Measurements from ENCODE around the gene AMACR. TPM values are rescaled to one million over a fixed set of nuclear protein-coding genes. Genes with fewer than 3 reads are reported as not detected.

The AMACR gene
- total and polyA plus RNA-seq, 2 experiments from 2014 or later: 68.6 to 92.4 TPM

DNA sequence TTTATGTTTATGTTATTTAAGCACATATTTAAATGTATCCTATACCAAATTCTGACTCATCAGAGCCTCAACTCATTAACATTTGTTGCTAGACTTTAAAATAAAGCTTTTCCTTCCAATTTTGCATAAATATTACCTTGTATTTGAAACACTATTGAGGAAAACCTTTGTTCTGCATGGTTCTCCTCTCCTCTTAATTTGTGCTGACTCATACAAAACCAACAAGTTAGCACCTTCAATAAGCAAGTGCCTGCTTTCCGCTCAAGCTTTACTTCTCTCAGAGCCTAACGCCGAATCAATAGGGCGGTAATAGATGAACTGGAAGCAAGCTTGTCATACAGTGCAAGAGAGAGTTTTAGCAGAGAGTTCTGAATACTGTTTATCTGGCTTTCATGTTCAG is 7.9 kb downstream of the AMACR start:
- no peak overlapping the region for H3K27ac ChIP-seq
- peaks cover 20% of the 10 kb centered on the region for H3K79me2 ChIP-seq
- no peaks in the 10 kb centered on the region for H3K9me3 ChIP-seq (ENCODE audit: low read depth)
- H3K4me3 ChIP-seq: no peak overlapping the region
- no peak for DNase-seq (ENCODE audit: low spot score)
- H3K4me2 ChIP-seq: no peak overlapping the region
- H3K9me2 ChIP-seq (replicated peaks; ENCODE audit: insufficient read depth): no peaks in the 10 kb centered on the region
- H3K4me1 ChIP-seq (ENCODE audit: insufficient read depth): peaks cover 4% of the 10 kb centered on the region
- no peaks in the 10 kb centered on the region for H3K36me3 ChIP-seq (replicated peaks; ENCODE audit: insufficient read depth, low read depth)
- no peak for TF ChIP-seq EZH2 (IDR thresholded peaks at IDR 0.05; ENCODE audit: borderline replicate concordance)
- TF ChIP-seq EZH2phosphoT487 (IDR thresholded peaks at IDR 0.05; ENCODE audit: low read depth, severe bottlenecking, unreplicated experiment): no peak
- TF ChIP-seq, protein P1, sequence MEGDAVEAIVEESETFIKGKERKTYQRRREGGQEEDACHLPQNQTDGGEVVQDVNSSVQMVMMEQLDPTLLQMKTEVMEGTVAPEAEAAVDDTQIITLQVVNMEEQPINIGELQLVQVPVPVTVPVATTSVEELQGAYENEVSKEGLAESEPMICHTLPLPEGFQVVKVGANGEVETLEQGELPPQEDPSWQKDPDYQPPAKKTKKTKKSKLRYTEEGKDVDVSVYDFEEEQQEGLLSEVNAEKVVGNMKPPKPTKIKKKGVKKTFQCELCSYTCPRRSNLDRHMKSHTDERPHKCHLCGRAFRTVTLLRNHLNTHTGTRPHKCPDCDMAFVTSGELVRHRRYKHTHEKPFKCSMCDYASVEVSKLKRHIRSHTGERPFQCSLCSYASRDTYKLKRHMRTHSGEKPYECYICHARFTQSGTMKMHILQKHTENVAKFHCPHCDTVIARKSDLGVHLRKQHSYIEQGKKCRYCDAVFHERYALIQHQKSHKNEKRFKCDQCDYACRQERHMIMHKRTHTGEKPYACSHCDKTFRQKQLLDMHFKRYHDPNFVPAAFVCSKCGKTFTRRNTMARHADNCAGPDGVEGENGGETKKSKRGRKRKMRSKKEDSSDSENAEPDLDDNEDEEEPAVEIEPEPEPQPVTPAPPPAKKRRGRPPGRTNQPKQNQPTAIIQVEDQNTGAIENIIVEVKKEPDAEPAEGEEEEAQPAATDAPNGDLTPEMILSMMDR (IDR thresholded peaks at IDR 0.05; ENCODE audit: poor library complexity): no peak
- H2AFZ ChIP-seq: no peak overlapping the region
- H3K27me3 ChIP-seq: no peaks in the 10 kb centered on the region
- no peaks in the 10 kb centered on the region for H4K20me1 ChIP-seq (ENCODE audit: insufficient read depth, poor library complexity, severe bottlenecking)
- 95% methylated on average over 4 of the region's 4 CpGs for WGBS (ENCODE audit: low lambda C conversion rate, missing lambda C conversion rate)

- TF ChIP-seq EZH2phosphoT487 (IDR thresholded peaks at IDR 0.05; ENCODE audit: low read depth, severe bottlenecking, unreplicated experiment) (no peak), EZH2 (IDR thresholded peaks at IDR 0.05; ENCODE audit: borderline replicate concordance) (no peak)
- TF ChIP-seq, protein P1 (IDR thresholded peaks at IDR 0.05; ENCODE audit: poor library complexity): peak; percentile 69
- H4K20me1 ChIP-seq (ENCODE audit: insufficient read depth, poor library complexity, severe bottlenecking): no peaks in the 10 kb centered on the region
- peaks cover 4% of the 10 kb centered on the region for H3K4me1 ChIP-seq (ENCODE audit: insufficient read depth)
- H3K36me3 ChIP-seq (replicated peaks; ENCODE audit: insufficient read depth, low read depth): no peaks in the 10 kb centered on the region
- H3K27ac ChIP-seq: no peak overlapping the region
- H3K9me2 ChIP-seq (replicated peaks; ENCODE audit: insufficient read depth): no peaks in the 10 kb centered on the region
- no peaks in the 10 kb centered on the region for H3K9me3 ChIP-seq (ENCODE audit: low read depth)
- peaks cover 6% of the 10 kb centered on the region for H3K79me2 ChIP-seq
- H2AFZ ChIP-seq: no peak overlapping the region
- peak; percentile 75 for DNase-seq (ENCODE audit: low spot score)
- no peak overlapping the region for H3K4me3 ChIP-seq
- H3K4me2 ChIP-seq: no peak overlapping the region
- H3K27me3 ChIP-seq: no peaks in the 10 kb centered on the region
- WGBS (ENCODE audit: low lambda C conversion rate, missing lambda C conversion rate): 59% methylated on average over 6 of the region's 6 CpGs
These were observed 10.4 kb downstream of the AMACR start for GRCh38 chr5:33997331-33997983.

GRCh38 chr5:33995865-33996264 is 12.0 kb downstream of the AMACR start:
- TF ChIP-seq EZH2phosphoT487 (IDR thresholded peaks at IDR 0.05; ENCODE audit: low read depth, severe bottlenecking, unreplicated experiment) (no peak), EZH2 (IDR thresholded peaks at IDR 0.05; ENCODE audit: borderline replicate concordance) (no peak)
- TF ChIP-seq, protein P1 (IDR thresholded peaks at IDR 0.05; ENCODE audit: poor library complexity): no peak
- H3K36me3 ChIP-seq (replicated peaks; ENCODE audit: insufficient read depth, low read depth): no peaks in the 10 kb centered on the region
- H3K4me3 ChIP-seq: no peak overlapping the region
- H3K9me3 ChIP-seq (ENCODE audit: low read depth): no peaks in the 10 kb centered on the region
- peaks cover 4% of the 10 kb centered on the region for H3K4me1 ChIP-seq (ENCODE audit: insufficient read depth)
- no peak overlapping the region for H3K4me2 ChIP-seq
- H4K20me1 ChIP-seq (ENCODE audit: insufficient read depth, poor library complexity, severe bottlenecking): no peaks in the 10 kb centered on the region
- H3K9me2 ChIP-seq (replicated peaks; ENCODE audit: insufficient read depth): no peaks in the 10 kb centered on the region
- H3K79me2 ChIP-seq: peaks cover 11% of the 10 kb centered on the region
- DNase-seq (ENCODE audit: low spot score): no peak
- H2AFZ ChIP-seq: no peak overlapping the region
- no peaks in the 10 kb centered on the region for H3K27me3 ChIP-seq
- 68% methylated on average over 2 of the region's 2 CpGs for WGBS (ENCODE audit: low lambda C conversion rate, missing lambda C conversion rate)
- H3K27ac ChIP-seq: no peak overlapping the region

All from hepatocyte (in vitro differentiated cells).